ENCODE results near the gene GPR137.

GRCh38 chr11:64260147-64260708 lies 25.4 kb upstream of the GPR137 start:
- TF ChIP-seq RBBP5 (conservative IDR thresholded peaks at IDR 0.05) (no peak), RELA (IDR thresholded peaks at IDR 0.05; ENCODE audit: borderline replicate concordance, partially characterized antibody) (no peak), ZNF24 (IDR thresholded peaks at IDR 0.05) (no peak), NR2F1 (conservative IDR thresholded peaks at IDR 0.05) (no peak), TCF7 (IDR thresholded peaks at IDR 0.05; ENCODE audit: borderline replicate concordance) (no peak), EGR1 (IDR thresholded peaks at IDR 0.05; ENCODE audit: borderline replicate concordance in 1 of 2, low read depth in 2 of 2, low read length in 2 of 2) (no peak; a peak in 1 of 3 replicates)
- TF ChIP-seq, protein P1, sequence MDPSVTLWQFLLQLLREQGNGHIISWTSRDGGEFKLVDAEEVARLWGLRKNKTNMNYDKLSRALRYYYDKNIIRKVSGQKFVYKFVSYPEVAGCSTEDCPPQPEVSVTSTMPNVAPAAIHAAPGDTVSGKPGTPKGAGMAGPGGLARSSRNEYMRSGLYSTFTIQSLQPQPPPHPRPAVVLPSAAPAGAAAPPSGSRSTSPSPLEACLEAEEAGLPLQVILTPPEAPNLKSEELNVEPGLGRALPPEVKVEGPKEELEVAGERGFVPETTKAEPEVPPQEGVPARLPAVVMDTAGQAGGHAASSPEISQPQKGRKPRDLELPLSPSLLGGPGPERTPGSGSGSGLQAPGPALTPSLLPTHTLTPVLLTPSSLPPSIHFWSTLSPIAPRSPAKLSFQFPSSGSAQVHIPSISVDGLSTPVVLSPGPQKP (IDR thresholded peaks at IDR 0.05; ENCODE audit: low read depth, low read length): no peak
- TF ChIP-seq, protein P2, sequence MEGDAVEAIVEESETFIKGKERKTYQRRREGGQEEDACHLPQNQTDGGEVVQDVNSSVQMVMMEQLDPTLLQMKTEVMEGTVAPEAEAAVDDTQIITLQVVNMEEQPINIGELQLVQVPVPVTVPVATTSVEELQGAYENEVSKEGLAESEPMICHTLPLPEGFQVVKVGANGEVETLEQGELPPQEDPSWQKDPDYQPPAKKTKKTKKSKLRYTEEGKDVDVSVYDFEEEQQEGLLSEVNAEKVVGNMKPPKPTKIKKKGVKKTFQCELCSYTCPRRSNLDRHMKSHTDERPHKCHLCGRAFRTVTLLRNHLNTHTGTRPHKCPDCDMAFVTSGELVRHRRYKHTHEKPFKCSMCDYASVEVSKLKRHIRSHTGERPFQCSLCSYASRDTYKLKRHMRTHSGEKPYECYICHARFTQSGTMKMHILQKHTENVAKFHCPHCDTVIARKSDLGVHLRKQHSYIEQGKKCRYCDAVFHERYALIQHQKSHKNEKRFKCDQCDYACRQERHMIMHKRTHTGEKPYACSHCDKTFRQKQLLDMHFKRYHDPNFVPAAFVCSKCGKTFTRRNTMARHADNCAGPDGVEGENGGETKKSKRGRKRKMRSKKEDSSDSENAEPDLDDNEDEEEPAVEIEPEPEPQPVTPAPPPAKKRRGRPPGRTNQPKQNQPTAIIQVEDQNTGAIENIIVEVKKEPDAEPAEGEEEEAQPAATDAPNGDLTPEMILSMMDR (IDR thresholded peaks at IDR 0.05 in 2 of 3, conservative IDR thresholded peaks at IDR 0.05 in 1 of 3; ENCODE audit: control insufficient read depth in 2 of 3, extremely low read depth in 1 of 3, insufficient read depth in 1 of 3, low read depth in 3 of 3, low read length in 3 of 3): no peak
